ENCODE data around the gene USP43. TPM values are rescaled to one million over a fixed set of nuclear protein-coding genes. Genes with fewer than 3 reads are reported as not detected.

The USP43 gene
- total RNA-seq, 1 donor from 2014 or later, result 7.0 TPM

- Histone ChIP-seq H4K20me1 (ENCODE audit: insufficient read depth, low read length) (no peaks in the 10 kb centered on the region), H3K4me2 (ENCODE audit: low read length) (no peak overlapping the region), H3K27me3 (ENCODE audit: insufficient read depth, low read length) (no peaks in the 10 kb centered on the region), H3K79me2 (ENCODE audit: insufficient read depth, low read length) (no peaks in the 10 kb centered on the region), H3K9me3 (ENCODE audit: insufficient read depth, low read depth, low read length) (no peaks in the 10 kb centered on the region), H3K27ac (ENCODE audit: low read depth, low read length) (no peak overlapping the region), H3K4me1 (ENCODE audit: insufficient read depth, low read length) (no peaks in the 10 kb centered on the region), H3K9ac (ENCODE audit: low read length) (no peak overlapping the region), H3K36me3 (ENCODE audit: insufficient read depth, low read length) (no peaks in the 10 kb centered on the region), H3K4me3 (ENCODE audit: insufficient read depth, low read depth, low read length) (no peak overlapping the region), H2AFZ (ENCODE audit: low read depth, low read length) (no peak overlapping the region)
- Mint-ChIP-seq H3K36me3 (ENCODE audit: low read depth, unreplicated experiment) (peaks cover 8% of the 10 kb centered on the region), H3K9me3 (ENCODE audit: unreplicated experiment) (no peaks in the 10 kb centered on the region), H3K4me1 (ENCODE audit: low read depth, unreplicated experiment) (peaks cover 11% of the 10 kb centered on the region), H3K27me3 (ENCODE audit: low read depth, unreplicated experiment) (no peaks in the 10 kb centered on the region), H3K4me3 (ENCODE audit: unreplicated experiment) (no peak overlapping the region), H3K27ac (ENCODE audit: unreplicated experiment) (no peak overlapping the region)
- no peak for FAIRE-seq
- no peak for DNase-seq (ENCODE audit: low read depth)
- no peak for TF ChIP-seq EZH2 (IDR thresholded peaks at IDR 0.05; ENCODE audit: insufficient read depth, low read length)
These were observed 83.2 kb downstream of the USP43 start for GRCh38 chr17:9728564-9728963.

GRCh38 chr17:9729034-9729650, 83.8 kb downstream of the USP43 start:
- Mint-ChIP-seq H3K9me3 (ENCODE audit: unreplicated experiment) (no peaks in the 10 kb centered on the region), H3K27ac (ENCODE audit: unreplicated experiment) (no peak overlapping the region), H3K27me3 (ENCODE audit: low read depth, unreplicated experiment) (no peaks in the 10 kb centered on the region), H3K4me3 (ENCODE audit: unreplicated experiment) (no peak overlapping the region), H3K4me1 (ENCODE audit: low read depth, unreplicated experiment) (peaks cover 9% of the 10 kb centered on the region), H3K36me3 (ENCODE audit: low read depth, unreplicated experiment) (peaks cover 8% of the 10 kb centered on the region)
- FAIRE-seq (peak; percentile 66), DNase-seq (ENCODE audit: low read depth) (peak; percentile 36)
- Histone ChIP-seq H3K4me2 (ENCODE audit: low read length) (no peak overlapping the region), H3K36me3 (ENCODE audit: insufficient read depth, low read length) (no peaks in the 10 kb centered on the region), H3K79me2 (ENCODE audit: insufficient read depth, low read length) (no peaks in the 10 kb centered on the region), H3K27ac (ENCODE audit: low read depth, low read length) (no peak overlapping the region), H3K4me1 (ENCODE audit: insufficient read depth, low read length) (no peaks in the 10 kb centered on the region), H2AFZ (ENCODE audit: low read depth, low read length) (no peak overlapping the region), H3K4me3 (ENCODE audit: insufficient read depth, low read depth, low read length) (no peak overlapping the region), H3K9me3 (ENCODE audit: insufficient read depth, low read depth, low read length) (no peaks in the 10 kb centered on the region), H4K20me1 (ENCODE audit: insufficient read depth, low read length) (no peaks in the 10 kb centered on the region), H3K27me3 (ENCODE audit: insufficient read depth, low read length) (no peaks in the 10 kb centered on the region), H3K9ac (ENCODE audit: low read length) (no peak overlapping the region)
- TF ChIP-seq CTCF (IDR thresholded peaks at IDR 0.05; ENCODE audit: insufficient read depth, low read depth, low read length) (peak; percentile 100), EZH2 (IDR thresholded peaks at IDR 0.05; ENCODE audit: insufficient read depth, low read length) (no peak)

GRCh38 chr17:9729735-9730420, 84.6 kb downstream of the USP43 start:
- H2AFZ ChIP-seq (ENCODE audit: low read depth, low read length), result no peak overlapping the region
- no peak overlapping the region for H3K4me3 Mint-ChIP-seq (ENCODE audit: unreplicated experiment)
- H3K79me2 ChIP-seq (ENCODE audit: insufficient read depth, low read length), result no peaks in the 10 kb centered on the region
- DNase-seq (ENCODE audit: low read depth), result peak; percentile 33
- H3K27ac ChIP-seq (ENCODE audit: low read depth, low read length), result no peak overlapping the region
- peaks cover 8% of the 10 kb centered on the region for H3K36me3 Mint-ChIP-seq (ENCODE audit: low read depth, unreplicated experiment)
- H3K4me2 ChIP-seq (ENCODE audit: low read length), result no peak overlapping the region
- H3K4me1 Mint-ChIP-seq (ENCODE audit: low read depth, unreplicated experiment), result peaks cover 9% of the 10 kb centered on the region
- H3K9ac ChIP-seq (ENCODE audit: low read length), result no peak overlapping the region
- no peaks in the 10 kb centered on the region for H3K4me1 ChIP-seq (ENCODE audit: insufficient read depth, low read length)
- TF ChIP-seq EZH2 (IDR thresholded peaks at IDR 0.05; ENCODE audit: insufficient read depth, low read length) (no peak), CTCF (IDR thresholded peaks at IDR 0.05; ENCODE audit: insufficient read depth, low read depth, low read length) (no peak)
- H3K27me3 Mint-ChIP-seq (ENCODE audit: low read depth, unreplicated experiment), result no peaks in the 10 kb centered on the region
- H3K36me3 ChIP-seq (ENCODE audit: insufficient read depth, low read length), result no peaks in the 10 kb centered on the region
- no peaks in the 10 kb centered on the region for H3K27me3 ChIP-seq (ENCODE audit: insufficient read depth, low read length)
- no peak overlapping the region for H3K4me3 ChIP-seq (ENCODE audit: insufficient read depth, low read depth, low read length)
- FAIRE-seq, result no peak
- H3K9me3 ChIP-seq (ENCODE audit: insufficient read depth, low read depth, low read length), result no peaks in the 10 kb centered on the region
- H3K27ac Mint-ChIP-seq (ENCODE audit: unreplicated experiment), result peak overlapping the region; percentile 89
- peaks cover 4% of the 10 kb centered on the region for H3K9me3 Mint-ChIP-seq (ENCODE audit: unreplicated experiment)
- H4K20me1 ChIP-seq (ENCODE audit: insufficient read depth, low read length), result no peaks in the 10 kb centered on the region

Data from astrocyte (in vitro differentiated cells and primary cell).